A172 (cell line): ENCODE data around the gene AURKA. TPM values are rescaled to one million over a fixed set of nuclear protein-coding genes. Genes with fewer than 3 reads are reported as not detected.
"Not testable (repeated sequence)": the region's sequence is repeated elsewhere in the genome, so short reads cannot be mapped to it uniquely, and the experiment has no call there.

Experiments
- DNase-seq: peaks from one replicate; pipeline ENCODE4 v3.0.0-alpha.2; 2015; ENCODE audit warnings: low spot score
- total RNA-seq: library from RNA; depleted of rRNA; stranded (reverse); fragments of >200 nt; shearing (Covaris generic); gene quantifications from 2 replicates; pipeline ENCODE4 v1.2.3, GENCODE V29; 2014

AURKA gene
- total RNA-seq, 1 experiment from 2014 or later = 137 TPM

GRCh38 chr20:56422076-56422823 lies 30.2 kb upstream of the AURKA start:
- peak; percentile 82 for DNase-seq

GRCh38 chr20:56420940-56421688 lies 29.1 kb upstream of the AURKA start:
- DNase-seq = no peak

GRCh38 chr20:56420028-56420427 lies 28.0 kb upstream of the AURKA start:
- DNase-seq = no peak

- DNase-seq = no peak
These were observed 26.4 kb upstream of the AURKA start for GRCh38 chr20:56418385-56418861.

GRCh38 chr20:56417911-56418310 lies 25.9 kb upstream of the AURKA start:
- DNase-seq = no peak

- no peak for DNase-seq
These were observed 25.4 kb upstream of the AURKA start for GRCh38 chr20:56417402-56417801.

GRCh38 chr20:56414842-56415765 lies 23.1 kb upstream of the AURKA start:
- DNase-seq = no peak

- DNase-seq = no peak
These were observed 20.9 kb upstream of the AURKA start for GRCh38 chr20:56412949-56413348.

- no peak for DNase-seq
These were observed 20.4 kb upstream of the AURKA start for GRCh38 chr20:56412473-56412790.

- DNase-seq = no peak
These were observed 19.9 kb upstream of the AURKA start, which contains the start of gene CASS4 for GRCh38 chr20:56411759-56412472. Gene CASS4, plus strand, starts transcription at chr20:56412260. Its CDS starts 199 bp downstream, at chr20:56412459.

- DNase-seq = not testable (repeated sequence)
These were observed 19.3 kb upstream of the AURKA start for GRCh38 chr20:56411287-56411686.

- no peak for DNase-seq
These were observed 17.9 kb upstream of the AURKA start for GRCh38 chr20:56409956-56410355.

- no peak for DNase-seq
These were observed 17.5 kb upstream of the AURKA start for GRCh38 chr20:56409521-56409920.

GRCh38 chr20:56406910-56407309 lies 14.9 kb upstream of the AURKA start:
- no peak for DNase-seq

GRCh38 chr20:56405356-56405755 lies 13.3 kb upstream of the AURKA start:
- not testable (repeated sequence) for DNase-seq

- DNase-seq = no peak
These were observed 11.4 kb upstream of the AURKA start for GRCh38 chr20:56403465-56403864.

- peak; percentile 67 for DNase-seq
These were observed 8.1 kb upstream of the AURKA start for GRCh38 chr20:56400001-56400640.

GRCh38 chr20:56395166-56395565 lies 3.2 kb upstream of the AURKA start:
- no peak for DNase-seq

GRCh38 chr20:56393653-56394052 lies 1.6 kb upstream of the AURKA start:
- no peak for DNase-seq

- DNase-seq = peak; percentile 14
These were observed 967 bp upstream of the AURKA start for GRCh38 chr20:56392881-56393482.
